ENCODE measurements around the gene PKD1.

PKD1 gene

DNA sequence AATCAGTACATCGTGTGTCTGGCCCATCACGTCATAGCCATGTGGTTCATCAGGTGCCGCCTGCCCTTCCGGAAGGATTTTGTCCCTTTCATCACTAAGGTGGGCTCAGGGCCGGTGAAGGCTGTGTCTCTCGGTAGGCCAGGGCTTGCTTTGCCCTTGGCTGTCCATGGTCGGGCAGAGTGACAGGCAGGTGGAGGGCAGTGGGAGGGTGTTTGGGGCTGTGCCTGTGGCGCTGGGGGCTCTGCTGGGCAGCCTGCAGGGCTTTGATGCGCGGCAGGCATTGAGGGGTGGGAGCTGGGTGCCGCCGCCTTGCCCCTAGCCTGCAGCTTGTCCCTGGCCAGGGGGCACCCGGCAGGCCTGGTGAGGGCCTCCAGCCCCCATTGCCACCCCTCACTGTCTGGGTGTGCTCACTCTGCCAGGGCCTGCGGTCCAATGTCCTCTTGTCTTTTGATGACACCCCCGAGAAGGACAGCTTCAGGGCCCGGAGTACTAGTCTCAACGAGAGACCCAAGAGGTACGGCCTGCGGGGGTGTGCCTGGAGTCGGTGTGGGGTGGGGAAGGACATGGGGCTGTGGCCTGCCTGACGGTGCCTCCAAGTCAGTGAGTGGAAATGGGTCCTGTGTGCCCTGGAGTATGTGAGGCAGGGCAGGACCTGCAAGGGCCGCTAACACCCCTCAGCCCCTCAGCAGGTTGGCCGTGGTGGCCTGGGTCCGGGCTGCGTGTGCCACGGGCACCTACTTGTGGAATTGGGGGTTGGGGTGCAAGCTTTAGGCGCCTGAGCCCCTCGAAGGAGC lies 59.4 kb downstream of the PKD1 start:
- no peaks in the 10 kb centered on the region for H3K4me1 ChIP-seq (ENCODE audit: control insufficient read depth in 2 of 2, insufficient read depth in 2 of 2, low read length in 2 of 2)
- H3K4me3 ChIP-seq (ENCODE audit: low read length in 2 of 2): no peak overlapping the region
- no peak overlapping the region for H3K27ac ChIP-seq (ENCODE audit: low read depth in 2 of 2, low read length in 2 of 2)
- no peaks in the 10 kb centered on the region for H3K27me3 ChIP-seq (ENCODE audit: control insufficient read depth in 2 of 2, insufficient read depth in 2 of 2, low read length in 2 of 2)
- H3K9ac ChIP-seq (ENCODE audit: low read depth in 1 of 2, low read length in 2 of 2): no peak overlapping the region
- H3K9me3 ChIP-seq (ENCODE audit: control insufficient read depth in 2 of 2, low read length in 2 of 2): no peaks in the 10 kb centered on the region
- H3K36me3 ChIP-seq (ENCODE audit: control insufficient read depth in 2 of 2, insufficient read depth in 2 of 2, low read length in 2 of 2): peaks cover 57% of the 10 kb centered on the region in 2 donors

GRCh38 chr16:2075631-2076030 lies 60.1 kb downstream of the PKD1 start:
- peaks cover 57 to 59% of the 10 kb centered on the region in 2 donors for H3K36me3 ChIP-seq (ENCODE audit: control insufficient read depth in 2 of 2, insufficient read depth in 2 of 2, low read length in 2 of 2)
- no peaks in the 10 kb centered on the region for H3K27me3 ChIP-seq (ENCODE audit: control insufficient read depth in 2 of 2, insufficient read depth in 2 of 2, low read length in 2 of 2)
- H3K27ac ChIP-seq (ENCODE audit: low read depth in 2 of 2, low read length in 2 of 2): no peak overlapping the region
- no peaks in the 10 kb centered on the region for H3K4me1 ChIP-seq (ENCODE audit: control insufficient read depth in 2 of 2, insufficient read depth in 2 of 2, low read length in 2 of 2)
- no peak overlapping the region for H3K9ac ChIP-seq (ENCODE audit: low read depth in 1 of 2, low read length in 2 of 2)
- no peaks in the 10 kb centered on the region for H3K9me3 ChIP-seq (ENCODE audit: control insufficient read depth in 2 of 2, low read length in 2 of 2)
- no peak overlapping the region for H3K4me3 ChIP-seq (ENCODE audit: low read length in 2 of 2)

GRCh38 chr16:2074071-2074470 lies 61.6 kb downstream of the PKD1 start:
- H3K9ac ChIP-seq (ENCODE audit: low read depth in 1 of 2, low read length in 2 of 2): no peak overlapping the region
- no peaks in the 10 kb centered on the region for H3K4me1 ChIP-seq (ENCODE audit: control insufficient read depth in 2 of 2, insufficient read depth in 2 of 2, low read length in 2 of 2)
- no peaks in the 10 kb centered on the region for H3K9me3 ChIP-seq (ENCODE audit: control insufficient read depth in 2 of 2, low read length in 2 of 2)
- no peak overlapping the region for H3K27ac ChIP-seq (ENCODE audit: low read depth in 2 of 2, low read length in 2 of 2)
- peaks cover 50 to 56% of the 10 kb centered on the region in 2 donors for H3K36me3 ChIP-seq (ENCODE audit: control insufficient read depth in 2 of 2, insufficient read depth in 2 of 2, low read length in 2 of 2)
- no peak overlapping the region for H3K4me3 ChIP-seq (ENCODE audit: low read length in 2 of 2)
- H3K27me3 ChIP-seq (ENCODE audit: control insufficient read depth in 2 of 2, insufficient read depth in 2 of 2, low read length in 2 of 2): no peaks in the 10 kb centered on the region

GRCh38 chr16:2072926-2073325 lies 62.8 kb downstream of the PKD1 start:
- Histone ChIP-seq H3K9ac (ENCODE audit: low read depth in 1 of 2, low read length in 2 of 2) (no peak overlapping the region), H3K4me3 (ENCODE audit: low read length in 2 of 2) (no peak overlapping the region), H3K9me3 (ENCODE audit: control insufficient read depth in 2 of 2, low read length in 2 of 2) (no peaks in the 10 kb centered on the region), H3K4me1 (ENCODE audit: control insufficient read depth in 2 of 2, insufficient read depth in 2 of 2, low read length in 2 of 2) (no peaks in the 10 kb centered on the region), H3K36me3 (ENCODE audit: control insufficient read depth in 2 of 2, insufficient read depth in 2 of 2, low read length in 2 of 2) (peaks cover 57 to 59% of the 10 kb centered on the region in 2 donors), H3K27ac (ENCODE audit: low read depth in 2 of 2, low read length in 2 of 2) (no peak overlapping the region), H3K27me3 (ENCODE audit: control insufficient read depth in 2 of 2, insufficient read depth in 2 of 2, low read length in 2 of 2) (no peaks in the 10 kb centered on the region)

- Histone ChIP-seq H3K9ac (ENCODE audit: low read depth in 1 of 2, low read length in 2 of 2) (no peak overlapping the region), H3K27ac (ENCODE audit: low read depth in 2 of 2, low read length in 2 of 2) (no peak overlapping the region), H3K9me3 (ENCODE audit: control insufficient read depth in 2 of 2, low read length in 2 of 2) (no peaks in the 10 kb centered on the region), H3K27me3 (ENCODE audit: control insufficient read depth in 2 of 2, insufficient read depth in 2 of 2, low read length in 2 of 2) (no peaks in the 10 kb centered on the region), H3K36me3 (ENCODE audit: control insufficient read depth in 2 of 2, insufficient read depth in 2 of 2, low read length in 2 of 2) (peaks cover 58 to 64% of the 10 kb centered on the region in 2 donors), H3K4me3 (ENCODE audit: low read length in 2 of 2) (no peak overlapping the region), H3K4me1 (ENCODE audit: control insufficient read depth in 2 of 2, insufficient read depth in 2 of 2, low read length in 2 of 2) (no peaks in the 10 kb centered on the region)
These were observed 64.1 kb downstream of the PKD1 start for GRCh38 chr16:2071454-2072202.

GRCh38 chr16:2070576-2071453 lies 64.9 kb downstream of the PKD1 start:
- H3K9me3 ChIP-seq (ENCODE audit: control insufficient read depth in 2 of 2, low read length in 2 of 2): no peaks in the 10 kb centered on the region
- H3K36me3 ChIP-seq (ENCODE audit: control insufficient read depth in 2 of 2, insufficient read depth in 2 of 2, low read length in 2 of 2): peaks cover 60 to 69% of the 10 kb centered on the region in 2 donors
- no peak overlapping the region for H3K9ac ChIP-seq (ENCODE audit: low read depth in 1 of 2, low read length in 2 of 2)
- H3K27me3 ChIP-seq (ENCODE audit: control insufficient read depth in 2 of 2, insufficient read depth in 2 of 2, low read length in 2 of 2): no peaks in the 10 kb centered on the region
- H3K4me3 ChIP-seq (ENCODE audit: low read length in 2 of 2): no peak overlapping the region
- no peaks in the 10 kb centered on the region for H3K4me1 ChIP-seq (ENCODE audit: control insufficient read depth in 2 of 2, insufficient read depth in 2 of 2, low read length in 2 of 2)
- no peak overlapping the region for H3K27ac ChIP-seq (ENCODE audit: low read depth in 2 of 2, low read length in 2 of 2)

DNA sequence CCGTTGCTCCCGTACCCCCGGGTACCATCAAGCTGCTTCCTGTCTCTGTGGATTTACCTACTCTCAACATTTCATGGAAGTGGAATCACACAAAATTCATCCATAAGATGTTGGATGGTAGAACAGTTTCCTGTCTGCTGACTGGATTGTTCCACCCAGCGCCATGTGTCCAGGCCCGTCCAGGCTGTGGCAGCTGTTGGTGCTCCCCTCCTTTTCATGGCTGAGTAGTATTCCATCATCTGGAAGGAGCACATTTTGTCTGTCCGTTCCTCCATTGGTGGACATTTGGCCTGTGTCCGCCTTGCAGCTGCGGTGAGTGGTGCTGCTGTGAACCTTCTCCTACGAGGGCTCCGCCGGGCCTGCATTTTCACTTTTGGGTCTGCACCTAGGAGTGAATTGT lies 69.6 kb downstream of the PKD1 start:
- Histone ChIP-seq H3K4me3 (ENCODE audit: low read length in 2 of 2) (no peak overlapping the region), H3K27ac (ENCODE audit: low read depth in 2 of 2, low read length in 2 of 2) (no peak overlapping the region), H3K27me3 (ENCODE audit: control insufficient read depth in 2 of 2, insufficient read depth in 2 of 2, low read length in 2 of 2) (no peaks in the 10 kb centered on the region), H3K4me1 (ENCODE audit: control insufficient read depth in 2 of 2, insufficient read depth in 2 of 2, low read length in 2 of 2) (no peaks in the 10 kb centered on the region), H3K36me3 (ENCODE audit: control insufficient read depth in 2 of 2, insufficient read depth in 2 of 2, low read length in 2 of 2) (peaks cover 59 to 64% of the 10 kb centered on the region in 2 donors), H3K9ac (ENCODE audit: low read depth in 1 of 2, low read length in 2 of 2) (no peak overlapping the region), H3K9me3 (ENCODE audit: control insufficient read depth in 2 of 2, low read length in 2 of 2) (no peaks in the 10 kb centered on the region)

GRCh38 chr16:2064368-2064945 lies 71.2 kb downstream of the PKD1 start:
- Histone ChIP-seq H3K4me3 (ENCODE audit: low read length in 2 of 2) (no peak overlapping the region), H3K27ac (ENCODE audit: low read depth in 2 of 2, low read length in 2 of 2) (no peak overlapping the region), H3K27me3 (ENCODE audit: control insufficient read depth in 2 of 2, insufficient read depth in 2 of 2, low read length in 2 of 2) (no peaks in the 10 kb centered on the region), H3K9me3 (ENCODE audit: control insufficient read depth in 2 of 2, low read length in 2 of 2) (no peaks in the 10 kb centered on the region), H3K4me1 (ENCODE audit: control insufficient read depth in 2 of 2, insufficient read depth in 2 of 2, low read length in 2 of 2) (no peaks in the 10 kb centered on the region), H3K9ac (ENCODE audit: low read depth in 1 of 2, low read length in 2 of 2) (no peak overlapping the region), H3K36me3 (ENCODE audit: control insufficient read depth in 2 of 2, insufficient read depth in 2 of 2, low read length in 2 of 2) (peaks cover 58 to 63% of the 10 kb centered on the region in 2 donors)

DNA sequence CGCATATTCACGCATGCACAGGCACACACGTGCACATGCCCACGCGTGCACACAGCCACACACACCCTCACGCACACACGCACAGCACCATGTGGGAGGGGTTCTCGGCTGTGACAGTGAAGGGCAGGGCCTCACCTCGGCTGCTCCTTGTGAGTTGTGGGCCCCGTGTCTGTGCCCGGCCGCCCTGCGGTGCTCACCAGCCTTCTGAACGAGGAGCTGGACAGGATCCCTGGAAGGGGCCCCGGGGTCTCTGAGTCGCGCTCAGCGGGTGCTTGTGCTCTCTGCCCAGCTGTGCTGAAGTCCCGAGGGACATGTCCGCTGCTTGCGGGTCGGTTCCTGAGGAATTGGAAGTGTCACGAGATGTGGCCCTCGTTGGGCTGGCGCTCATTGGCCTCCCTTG lies 71.8 kb downstream of the PKD1 start:
- H3K9me3 ChIP-seq (ENCODE audit: control insufficient read depth in 2 of 2, low read length in 2 of 2): no peaks in the 10 kb centered on the region
- H3K4me1 ChIP-seq (ENCODE audit: control insufficient read depth in 2 of 2, insufficient read depth in 2 of 2, low read length in 2 of 2): no peaks in the 10 kb centered on the region
- no peak overlapping the region for H3K9ac ChIP-seq (ENCODE audit: low read depth in 1 of 2, low read length in 2 of 2)
- H3K27me3 ChIP-seq (ENCODE audit: control insufficient read depth in 2 of 2, insufficient read depth in 2 of 2, low read length in 2 of 2): no peaks in the 10 kb centered on the region
- peaks cover 56 to 60% of the 10 kb centered on the region in 2 donors for H3K36me3 ChIP-seq (ENCODE audit: control insufficient read depth in 2 of 2, insufficient read depth in 2 of 2, low read length in 2 of 2)
- H3K27ac ChIP-seq (ENCODE audit: low read depth in 2 of 2, low read length in 2 of 2): no peak overlapping the region
- H3K4me3 ChIP-seq (ENCODE audit: low read length in 2 of 2): no peak overlapping the region
